Fibroblast of pulmonary artery (primary cell): ENCODE measurements around the gene KCNN3.

Source experiments
- DNase-seq: peaks from one replicate; pipeline ENCODE4 v3.0.0-alpha.2; 2010; ENCODE audit warnings: low read depth
- H3K4me3 ChIP-seq: replicated peaks from 2 replicates; pipeline ENCODE4 v1.5.1; 2011; ENCODE audit warnings: low read depth, mild to moderate bottlenecking, control low read depth, low read length, moderate library complexity
- TF ChIP-seq, protein P1 (sequence below): IDR thresholded peaks from 2 replicates; pipeline ENCODE4 v1.5.1; 2011; ENCODE audit warnings: mild to moderate bottlenecking, control low read depth, low read length, inconsistent platforms; ENCODE audit errors: missing control alignments

KCNN3 gene

DNA sequence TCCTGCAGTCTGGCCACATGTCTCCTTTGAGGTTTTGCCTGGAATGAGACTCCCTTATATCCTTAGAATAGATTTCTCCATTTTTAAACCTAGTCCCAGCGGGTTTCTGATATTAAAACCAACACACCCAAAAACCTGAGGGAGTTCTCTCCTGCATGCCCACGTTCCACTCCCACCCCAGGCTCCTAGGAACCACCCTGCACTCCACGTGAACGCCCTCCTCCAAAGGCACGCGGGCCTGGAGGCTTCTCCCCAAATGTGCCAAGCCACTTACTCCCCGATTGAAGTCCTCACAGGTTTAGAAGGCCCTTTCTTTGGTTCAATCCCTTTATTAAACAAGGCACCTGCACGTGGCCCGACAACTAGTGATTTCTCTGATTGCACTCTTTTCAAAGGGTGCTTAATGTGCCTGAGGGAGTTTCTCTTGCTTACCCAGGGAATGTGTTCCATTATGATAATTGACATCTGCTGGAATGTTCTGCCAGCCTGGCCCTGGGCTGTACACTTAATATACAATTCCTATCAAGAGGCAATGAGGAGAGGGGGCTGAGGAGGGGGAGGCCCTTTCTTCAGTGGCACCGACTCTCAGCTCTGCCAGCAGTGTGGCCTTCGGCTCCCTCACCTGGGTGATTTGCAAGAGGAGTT lies 157.8 kb downstream of the KCNN3 start:
- TF ChIP-seq, protein P1, sequence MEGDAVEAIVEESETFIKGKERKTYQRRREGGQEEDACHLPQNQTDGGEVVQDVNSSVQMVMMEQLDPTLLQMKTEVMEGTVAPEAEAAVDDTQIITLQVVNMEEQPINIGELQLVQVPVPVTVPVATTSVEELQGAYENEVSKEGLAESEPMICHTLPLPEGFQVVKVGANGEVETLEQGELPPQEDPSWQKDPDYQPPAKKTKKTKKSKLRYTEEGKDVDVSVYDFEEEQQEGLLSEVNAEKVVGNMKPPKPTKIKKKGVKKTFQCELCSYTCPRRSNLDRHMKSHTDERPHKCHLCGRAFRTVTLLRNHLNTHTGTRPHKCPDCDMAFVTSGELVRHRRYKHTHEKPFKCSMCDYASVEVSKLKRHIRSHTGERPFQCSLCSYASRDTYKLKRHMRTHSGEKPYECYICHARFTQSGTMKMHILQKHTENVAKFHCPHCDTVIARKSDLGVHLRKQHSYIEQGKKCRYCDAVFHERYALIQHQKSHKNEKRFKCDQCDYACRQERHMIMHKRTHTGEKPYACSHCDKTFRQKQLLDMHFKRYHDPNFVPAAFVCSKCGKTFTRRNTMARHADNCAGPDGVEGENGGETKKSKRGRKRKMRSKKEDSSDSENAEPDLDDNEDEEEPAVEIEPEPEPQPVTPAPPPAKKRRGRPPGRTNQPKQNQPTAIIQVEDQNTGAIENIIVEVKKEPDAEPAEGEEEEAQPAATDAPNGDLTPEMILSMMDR = no peak
- DNase-seq = no peak
- H3K4me3 ChIP-seq = no peak overlapping the region

DNA sequence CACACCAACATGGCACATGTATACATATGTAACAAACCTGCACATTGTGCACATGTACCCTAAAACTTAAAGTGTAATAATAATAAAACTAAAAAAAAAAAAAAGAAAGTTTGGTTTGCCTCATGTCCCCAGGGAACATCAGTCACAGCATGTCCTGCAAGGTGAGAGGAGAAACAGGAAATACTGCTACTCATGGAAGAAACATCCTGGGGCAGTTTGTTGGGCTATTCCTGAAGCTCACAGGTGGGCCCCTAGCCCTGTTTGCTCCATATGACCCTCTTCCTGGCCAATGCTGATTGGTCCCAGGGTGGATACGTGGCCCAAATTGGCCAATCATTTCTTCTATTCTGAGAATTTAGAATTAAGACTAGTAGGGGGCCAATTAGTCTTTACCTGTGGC lies 158.7 kb downstream of the KCNN3 start:
- no peak overlapping the region for H3K4me3 ChIP-seq
- TF ChIP-seq, protein P1 = no peak
- DNase-seq = no peak

DNA sequence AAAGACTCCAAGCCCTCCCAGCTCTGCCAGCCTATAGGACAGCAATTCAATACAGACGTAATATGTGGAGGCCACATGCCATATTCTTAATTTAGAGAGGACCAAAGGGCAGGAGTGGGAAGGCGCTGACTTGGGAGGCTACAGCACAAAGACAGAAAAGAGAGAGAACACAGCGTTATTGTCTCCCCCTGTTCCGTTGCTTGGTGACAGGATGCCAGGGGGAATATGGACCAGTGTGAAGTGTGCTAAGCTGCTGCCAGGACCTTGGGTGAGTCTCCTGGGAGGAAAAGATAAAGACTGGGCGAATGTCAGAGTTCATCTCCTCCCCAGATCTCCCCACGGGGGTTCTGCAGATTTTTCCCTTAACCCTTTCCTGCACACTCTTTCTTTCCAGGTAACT lies 160.0 kb downstream of the KCNN3 start:
- H3K4me3 ChIP-seq = no peak overlapping the region
- DNase-seq = no peak
- TF ChIP-seq, protein P1 = no peak

- H3K4me3 ChIP-seq = no peak overlapping the region
- TF ChIP-seq, protein P1 = no peak
- DNase-seq = no peak
Observed at GRCh38 chr1:154707901-154708463, 162.1 kb downstream of the KCNN3 start.

GRCh38 chr1:154706851-154707250 lies 163.2 kb downstream of the KCNN3 start:
- no peak for DNase-seq
- H3K4me3 ChIP-seq = no peak overlapping the region
- TF ChIP-seq, protein P1 = no peak

DNA sequence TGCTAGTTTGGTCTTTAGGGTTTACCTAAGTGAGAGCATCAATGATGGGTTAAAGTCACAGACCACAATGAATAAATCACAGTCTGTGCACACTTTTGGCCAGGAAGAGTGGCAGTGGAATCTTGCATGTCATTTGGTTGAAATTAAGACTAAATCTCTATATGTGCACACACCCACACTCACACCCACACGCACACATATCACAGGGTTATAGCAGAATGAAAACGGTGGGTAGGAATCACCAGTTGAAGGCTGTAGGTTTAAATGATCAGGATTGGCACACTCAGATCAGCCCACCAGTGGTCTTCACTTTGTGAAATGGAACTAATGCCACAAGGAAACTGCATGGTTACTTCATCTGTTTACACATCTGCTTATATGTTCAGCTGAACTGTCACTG lies 164.5 kb downstream of the KCNN3 start:
- DNase-seq = no peak
- TF ChIP-seq, protein P1 = no peak
- no peak overlapping the region for H3K4me3 ChIP-seq

DNA sequence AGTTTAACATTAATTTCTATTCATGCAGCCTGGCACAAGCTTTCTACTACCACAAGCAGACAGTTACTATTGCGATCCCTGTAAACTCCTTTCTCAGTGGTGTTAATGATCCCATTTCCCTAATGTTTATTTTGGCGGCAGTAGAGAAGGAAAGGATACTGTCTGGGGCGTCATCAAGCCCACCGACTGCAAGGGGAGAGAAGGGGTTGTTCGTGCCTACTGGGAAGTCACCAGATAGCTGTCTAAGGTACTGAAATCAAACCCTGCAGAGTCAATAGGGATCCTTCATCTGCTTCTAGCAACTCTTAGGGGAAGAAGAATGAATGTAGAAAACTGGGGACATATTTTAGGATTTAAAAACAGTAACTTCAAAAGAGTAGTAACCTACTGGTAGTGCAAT lies 166.9 kb downstream of the KCNN3 start:
- H3K4me3 ChIP-seq = no peak overlapping the region
- DNase-seq = peak; percentile 30
- TF ChIP-seq, protein P1 = no peak
